ENCODE data around the gene ATP4B.
A peak's percentile ranks its signal among the peaks of the same experiment; 100 is the strongest.

ATP4B gene

DNA sequence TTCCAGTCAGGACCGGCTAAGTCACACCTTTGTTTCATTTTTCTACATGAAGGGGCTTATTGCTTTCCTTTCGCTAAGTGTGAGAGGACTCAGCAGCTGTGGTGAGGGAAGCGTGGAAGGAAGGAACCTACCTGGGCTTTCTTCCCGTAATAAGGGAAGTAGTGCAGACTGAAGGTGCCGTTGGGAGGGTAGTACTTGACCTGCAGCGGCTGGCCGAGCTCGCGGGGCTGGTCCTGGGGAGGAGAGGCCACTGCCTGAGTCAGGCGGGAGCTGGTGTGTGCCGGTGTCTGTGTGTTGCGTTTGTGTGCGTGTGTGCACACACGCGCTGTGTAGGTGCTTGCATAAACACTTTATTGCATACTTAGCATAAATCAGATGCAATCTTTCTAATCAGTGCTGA, 7.7 kb downstream of the ATP4B start:
- no peaks in the 10 kb centered on the region for H3K36me3 Mint-ChIP-seq
- H3K27me3 Mint-ChIP-seq = no peaks in the 10 kb centered on the region
- no peak overlapping the region for H3K4me3 Mint-ChIP-seq
- no peaks in the 10 kb centered on the region for H3K9me3 Mint-ChIP-seq
- H3K4me1 Mint-ChIP-seq = peaks cover 33% of the 10 kb centered on the region
- no peak overlapping the region for H3K27ac Mint-ChIP-seq

DNA sequence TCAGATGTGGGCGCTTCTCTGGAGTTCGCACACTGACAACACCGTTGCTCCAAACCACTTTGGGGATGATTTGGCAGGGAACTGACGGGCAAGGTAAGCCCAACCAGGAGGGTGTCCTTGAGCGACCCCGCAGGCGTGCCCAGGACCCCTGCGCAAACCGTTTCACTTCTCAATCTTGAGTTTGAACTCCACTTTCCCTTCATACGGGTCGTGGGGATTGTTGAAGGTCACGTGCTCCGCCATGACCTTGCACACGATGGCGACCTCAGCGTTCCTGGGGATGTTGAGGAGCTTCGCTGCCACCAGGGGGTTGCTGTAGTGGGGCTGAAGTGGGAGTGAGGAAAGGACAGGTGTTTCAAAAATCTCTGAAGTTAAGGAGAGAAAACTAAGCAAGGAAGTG, 8.8 kb downstream of the ATP4B start:
- Mint-ChIP-seq H3K9me3 (no peaks in the 10 kb centered on the region), H3K27me3 (no peaks in the 10 kb centered on the region), H3K4me1 (peaks cover 37% of the 10 kb centered on the region), H3K27ac (no peak overlapping the region), H3K4me3 (no peak overlapping the region), H3K36me3 (no peaks in the 10 kb centered on the region)

DNA sequence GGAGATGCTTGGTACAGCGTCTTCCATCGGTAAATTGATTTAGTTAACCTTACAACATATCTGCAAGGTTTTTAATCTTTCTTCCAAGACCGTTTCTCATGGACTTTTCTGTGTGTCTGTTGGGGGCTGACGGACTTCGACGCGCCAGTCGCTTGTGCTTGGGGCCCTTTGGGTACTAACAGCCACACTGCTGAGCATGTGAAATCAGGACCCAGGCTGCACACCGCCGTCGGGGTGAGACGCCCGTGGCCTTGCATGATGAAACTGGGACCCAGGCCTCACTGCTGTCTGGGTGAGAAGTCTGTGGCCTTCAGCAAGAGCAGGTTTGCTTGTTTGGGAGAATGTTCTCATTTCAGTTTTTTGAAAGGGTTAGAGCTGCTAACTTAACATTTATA, 9.8 kb downstream of the ATP4B start:
- no peak overlapping the region for H3K4me3 Mint-ChIP-seq

DNA sequence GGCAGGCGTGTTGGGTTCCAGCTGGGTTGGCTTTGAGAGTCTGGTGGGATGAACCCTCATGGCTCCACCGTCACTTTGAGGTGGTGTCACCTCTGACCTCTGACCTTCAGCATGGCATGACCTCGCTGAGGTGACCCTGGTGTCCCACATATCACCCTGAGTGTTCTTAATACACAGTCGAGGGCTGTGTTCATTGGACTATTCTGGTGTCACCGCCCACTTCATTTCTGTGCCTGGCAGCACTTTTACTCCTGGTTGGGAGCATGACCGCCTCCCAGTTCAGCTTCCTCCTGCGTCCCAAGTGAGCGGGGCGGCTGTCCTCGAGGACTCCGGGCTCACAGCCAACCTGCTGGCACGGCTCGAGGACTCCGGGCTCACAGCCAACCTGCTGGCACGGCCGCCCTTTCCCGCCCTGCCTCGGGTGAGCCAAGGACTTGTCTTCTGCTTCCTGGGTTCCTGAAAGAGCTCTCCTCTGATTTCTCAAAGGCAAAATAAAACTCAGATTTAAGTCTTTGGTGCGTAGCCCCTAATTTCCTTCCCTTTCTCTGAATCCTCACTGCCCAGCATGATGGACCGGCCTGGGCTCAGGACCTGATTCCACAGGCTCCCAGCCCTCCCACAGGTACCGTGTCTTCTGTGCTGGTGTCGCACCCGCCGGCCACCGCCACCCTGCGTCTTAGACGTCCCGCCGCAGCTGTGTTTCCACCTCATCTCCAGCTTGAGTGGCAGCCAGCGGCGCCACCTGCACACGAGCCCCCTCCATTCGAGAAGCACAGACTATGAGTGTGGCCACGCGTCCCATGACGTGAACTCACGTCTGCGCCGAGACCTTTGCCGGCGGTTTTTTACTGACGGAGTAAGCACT, 10.4 kb downstream of the ATP4B start:
- Mint-ChIP-seq H3K27me3 (no peaks in the 10 kb centered on the region), H3K9me3 (no peaks in the 10 kb centered on the region), H3K27ac (peak overlapping the region; percentile 55), H3K4me3 (peak overlapping the region; percentile 13), H3K36me3 (peaks cover 4% of the 10 kb centered on the region), H3K4me1 (peaks cover 31% of the 10 kb centered on the region)

More for the DNA sequence above, 9.8 kb downstream of the ATP4B start:
- Mint-ChIP-seq H3K27ac (peak overlapping the region; percentile 55), H3K9me3 (no peaks in the 10 kb centered on the region), H3K36me3 (peaks cover under 1% of the 10 kb centered on the region), H3K27me3 (no peaks in the 10 kb centered on the region), H3K4me1 (peaks cover 31% of the 10 kb centered on the region)

DNA sequence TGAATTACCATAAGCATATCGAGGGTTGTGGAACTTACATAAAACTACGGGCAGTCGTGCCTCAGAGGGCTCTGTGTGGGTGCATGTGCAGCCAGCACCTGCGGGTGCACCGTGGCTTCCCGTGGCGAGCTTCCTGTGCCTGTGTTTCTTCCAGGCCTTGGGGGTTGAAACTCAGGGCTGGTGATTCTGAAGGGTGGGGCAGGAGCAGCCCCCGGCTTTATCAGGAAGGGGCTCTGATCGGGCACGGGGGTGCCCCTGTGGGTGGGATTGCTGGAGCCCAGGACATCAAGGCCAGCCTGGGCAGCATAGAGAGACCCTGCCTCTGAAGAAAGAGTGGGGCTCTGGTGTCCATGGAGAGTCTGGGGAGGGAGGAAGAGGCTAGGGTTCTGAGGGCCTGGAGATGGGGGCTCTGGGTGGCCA, 11.1 kb downstream of the ATP4B start:
- peak overlapping the region; percentile 58 for H3K4me3 Mint-ChIP-seq
- H3K36me3 Mint-ChIP-seq = peaks cover 11% of the 10 kb centered on the region
- no peaks in the 10 kb centered on the region for H3K27me3 Mint-ChIP-seq
- no peaks in the 10 kb centered on the region for H3K9me3 Mint-ChIP-seq
- no peak overlapping the region for H3K27ac Mint-ChIP-seq
- peaks cover 31% of the 10 kb centered on the region for H3K4me1 Mint-ChIP-seq

DNA sequence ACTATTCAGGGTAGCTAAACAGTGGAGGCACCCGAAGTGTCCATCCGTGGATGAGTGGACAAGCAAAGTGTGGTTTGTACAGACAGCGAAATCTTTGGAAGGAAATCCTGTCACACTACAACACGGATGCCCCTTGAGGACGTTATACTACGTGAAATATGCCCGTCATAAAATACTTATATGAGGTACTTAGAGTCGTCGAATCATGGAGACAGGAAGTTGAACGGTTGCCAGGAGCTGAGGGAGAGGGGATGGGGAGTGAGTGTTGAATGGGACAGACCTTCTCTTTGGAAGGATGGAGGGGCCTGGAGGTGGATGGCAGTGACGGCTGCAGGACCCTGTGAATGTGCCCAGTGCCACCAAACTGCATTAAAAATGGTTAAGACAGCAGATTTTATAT, 11.6 kb downstream of the ATP4B start:
- peaks cover 13% of the 10 kb centered on the region for H3K36me3 Mint-ChIP-seq
- H3K27ac Mint-ChIP-seq = no peak overlapping the region
- H3K4me3 Mint-ChIP-seq = peak overlapping the region; percentile 58
- no peaks in the 10 kb centered on the region for H3K27me3 Mint-ChIP-seq
- H3K9me3 Mint-ChIP-seq = no peaks in the 10 kb centered on the region
- H3K4me1 Mint-ChIP-seq = peaks cover 31% of the 10 kb centered on the region

DNA sequence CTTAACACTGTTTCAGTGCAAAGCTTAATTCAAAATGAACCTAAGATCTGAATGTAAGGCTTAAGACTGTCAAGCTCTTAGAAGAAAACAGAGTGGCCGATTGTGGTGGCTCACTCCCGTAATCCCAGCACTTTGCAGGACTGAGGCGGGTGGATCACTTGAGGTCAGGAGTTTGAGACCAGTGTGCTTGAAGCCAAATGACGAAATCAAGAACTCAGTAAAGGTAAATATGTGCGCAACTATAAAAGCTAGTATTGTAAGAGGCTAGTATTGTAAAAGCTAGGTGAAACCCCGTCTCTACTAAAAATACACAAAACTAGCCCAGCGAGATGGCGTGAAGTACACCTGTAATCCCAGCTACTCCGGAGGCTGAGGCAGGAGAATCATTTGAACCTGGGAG, 12.7 kb downstream of the ATP4B start:
- no peak overlapping the region for H3K4me3 Mint-ChIP-seq
- no peaks in the 10 kb centered on the region for H3K9me3 Mint-ChIP-seq
- H3K36me3 Mint-ChIP-seq = peaks cover 18% of the 10 kb centered on the region
- peaks cover 37% of the 10 kb centered on the region for H3K4me1 Mint-ChIP-seq
- no peaks in the 10 kb centered on the region for H3K27me3 Mint-ChIP-seq
- no peak overlapping the region for H3K27ac Mint-ChIP-seq

DNA sequence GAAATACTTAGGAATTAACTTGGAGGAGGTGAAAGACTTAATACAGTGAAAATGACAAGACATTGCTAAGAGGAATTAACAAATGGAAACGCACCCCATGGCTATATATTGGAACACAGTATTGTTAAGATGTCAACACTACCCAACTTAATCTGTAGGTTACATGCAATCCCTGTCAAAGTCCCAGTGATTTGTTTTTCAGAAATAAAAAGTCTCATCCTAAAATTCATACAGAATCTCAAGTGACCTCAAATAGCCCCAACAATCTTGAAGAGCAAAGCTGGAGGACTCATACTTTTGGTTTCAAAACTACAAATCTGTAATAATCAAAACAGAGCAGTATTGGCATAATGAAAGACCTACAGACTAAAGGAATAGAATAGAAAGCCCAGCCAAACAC, 13.2 kb downstream of the ATP4B start:
- Mint-ChIP-seq H3K4me3 (no peak overlapping the region), H3K27ac (no peak overlapping the region), H3K9me3 (no peaks in the 10 kb centered on the region), H3K36me3 (peaks cover 18% of the 10 kb centered on the region), H3K4me1 (peaks cover 40% of the 10 kb centered on the region), H3K27me3 (no peaks in the 10 kb centered on the region)

DNA sequence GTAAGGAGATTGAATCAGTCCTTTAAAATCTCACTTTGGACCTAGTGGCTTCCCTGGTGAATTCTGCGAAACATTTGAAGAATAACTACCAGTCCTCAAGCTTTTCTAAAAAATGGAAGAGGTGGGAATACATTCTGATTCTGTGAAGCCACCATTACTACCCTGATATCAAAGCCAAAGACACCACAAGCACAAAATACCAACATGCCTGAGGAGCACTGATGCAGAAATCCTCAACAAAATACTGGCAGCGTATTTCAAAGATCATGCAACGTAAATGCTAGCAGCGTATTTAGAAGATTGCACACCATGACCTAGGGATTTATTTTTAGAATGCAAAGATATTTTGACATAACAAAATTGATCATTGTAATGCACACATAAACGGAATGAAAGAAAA, 14.4 kb downstream of the ATP4B start:
- Mint-ChIP-seq H3K27me3 (no peaks in the 10 kb centered on the region), H3K36me3 (peaks cover 23% of the 10 kb centered on the region), H3K4me1 (peaks cover 43% of the 10 kb centered on the region), H3K4me3 (no peak overlapping the region), H3K27ac (no peak overlapping the region), H3K9me3 (no peaks in the 10 kb centered on the region)

DNA sequence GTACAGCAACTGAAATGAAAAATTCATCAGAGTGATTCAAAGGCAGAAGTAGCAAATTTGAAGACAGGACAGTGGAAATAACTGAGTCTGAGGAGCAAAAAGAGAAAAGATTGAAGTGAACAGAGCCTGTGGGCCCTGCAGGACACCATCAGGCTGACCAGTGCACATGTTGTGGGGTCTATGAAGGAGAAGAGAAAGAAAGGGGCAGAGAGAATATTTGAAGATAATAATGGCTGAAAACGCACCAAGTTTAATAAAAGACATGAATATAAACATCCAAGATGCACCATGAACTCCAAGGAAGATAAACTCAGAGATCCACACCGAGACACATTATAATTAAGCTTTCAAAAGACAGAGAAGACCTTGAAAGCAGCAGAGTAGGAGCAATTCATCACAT, 15.4 kb downstream of the ATP4B start:
- Mint-ChIP-seq H3K9me3 (no peaks in the 10 kb centered on the region), H3K4me1 (peaks cover 35% of the 10 kb centered on the region), H3K4me3 (no peak overlapping the region), H3K27me3 (no peaks in the 10 kb centered on the region), H3K27ac (no peak overlapping the region), H3K36me3 (peaks cover 23% of the 10 kb centered on the region)

DNA sequence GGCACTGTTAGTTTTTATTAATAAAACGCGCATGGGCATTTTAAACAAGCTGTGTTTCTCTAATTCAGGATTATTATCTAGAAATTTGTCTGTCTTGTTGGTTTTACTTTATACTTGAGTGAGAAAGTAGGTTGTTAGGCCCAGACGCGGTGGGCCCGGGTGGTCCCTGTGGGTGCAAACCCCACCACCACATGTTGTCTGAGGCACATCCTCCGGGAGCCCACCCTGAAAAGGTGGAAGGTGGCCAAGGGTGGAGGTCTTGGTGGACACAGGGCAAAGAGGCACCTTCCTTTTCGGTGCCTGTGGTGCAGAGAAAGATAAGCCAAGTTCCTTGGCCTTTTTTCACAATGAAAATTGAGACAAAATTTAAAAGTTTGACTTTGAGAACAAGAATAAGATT, 16.6 kb downstream of the ATP4B start:
- Mint-ChIP-seq H3K27me3 (no peaks in the 10 kb centered on the region), H3K27ac (no peak overlapping the region), H3K9me3 (no peaks in the 10 kb centered on the region), H3K4me3 (no peak overlapping the region), H3K36me3 (peaks cover 23% of the 10 kb centered on the region), H3K4me1 (peaks cover 24% of the 10 kb centered on the region)

DNA sequence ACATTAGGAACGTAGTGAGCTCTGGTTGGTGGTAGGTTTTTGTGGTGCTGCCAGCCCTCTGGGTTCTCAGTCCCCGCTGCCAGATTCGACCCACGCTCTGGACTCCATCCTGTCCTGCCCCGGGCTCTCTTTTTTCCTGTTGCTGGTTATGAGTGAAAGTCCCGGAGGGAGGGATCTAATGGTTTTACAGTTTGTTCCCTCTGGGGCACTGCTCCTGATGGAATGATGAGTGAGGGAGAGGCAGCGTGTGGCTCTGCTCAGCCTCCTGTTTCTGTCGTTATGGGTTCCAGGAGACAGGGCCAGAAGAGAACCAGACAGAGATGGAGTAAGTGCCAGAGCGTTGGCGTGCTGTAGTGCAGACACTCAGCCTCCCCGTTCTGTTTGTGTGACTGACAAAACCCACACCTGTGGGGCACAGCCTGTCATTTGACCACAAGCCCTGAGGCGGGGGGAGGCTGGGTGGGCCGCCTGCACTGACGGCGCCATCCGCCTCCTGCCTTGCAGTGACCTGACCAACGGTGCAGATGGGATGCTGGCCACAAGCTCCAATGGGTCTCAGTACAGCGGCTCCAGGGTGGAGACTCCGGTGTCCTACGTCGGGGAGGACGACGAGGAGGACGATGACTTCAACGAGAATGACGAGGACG, 18.3 kb downstream of the ATP4B start:
- no peak overlapping the region for H3K27ac Mint-ChIP-seq
- no peak overlapping the region for H3K4me3 Mint-ChIP-seq
- H3K36me3 Mint-ChIP-seq = peaks cover 23% of the 10 kb centered on the region

DNA sequence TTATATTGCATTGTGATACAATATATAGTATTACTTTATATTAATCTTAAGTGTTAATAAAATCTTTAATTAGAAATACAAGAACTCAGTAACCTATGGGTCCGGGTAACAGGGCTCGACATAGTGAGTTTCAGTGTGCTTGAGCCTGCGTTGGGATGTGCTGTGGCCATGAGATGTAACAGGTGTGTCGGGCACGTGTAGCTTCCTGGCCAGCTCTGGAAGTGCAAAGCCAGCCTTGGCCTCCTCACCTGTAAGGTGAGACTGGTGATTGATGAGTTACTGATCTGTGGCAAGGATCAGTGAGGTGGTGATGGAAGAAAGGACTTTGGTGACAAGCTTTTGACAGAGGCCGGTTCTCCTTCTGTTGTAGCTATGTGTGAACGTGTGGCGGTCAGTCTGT, 19.2 kb downstream of the ATP4B start:
- Mint-ChIP-seq H3K4me1 (peaks cover 26% of the 10 kb centered on the region), H3K36me3 (peaks cover 23% of the 10 kb centered on the region), H3K9me3 (no peaks in the 10 kb centered on the region), H3K27me3 (no peaks in the 10 kb centered on the region), H3K27ac (no peak overlapping the region), H3K4me3 (no peak overlapping the region)

More for the DNA sequence above, 18.3 kb downstream of the ATP4B start:
- Mint-ChIP-seq H3K9me3 (no peaks in the 10 kb centered on the region), H3K27me3 (no peaks in the 10 kb centered on the region), H3K4me1 (peaks cover 22% of the 10 kb centered on the region)

DNA sequence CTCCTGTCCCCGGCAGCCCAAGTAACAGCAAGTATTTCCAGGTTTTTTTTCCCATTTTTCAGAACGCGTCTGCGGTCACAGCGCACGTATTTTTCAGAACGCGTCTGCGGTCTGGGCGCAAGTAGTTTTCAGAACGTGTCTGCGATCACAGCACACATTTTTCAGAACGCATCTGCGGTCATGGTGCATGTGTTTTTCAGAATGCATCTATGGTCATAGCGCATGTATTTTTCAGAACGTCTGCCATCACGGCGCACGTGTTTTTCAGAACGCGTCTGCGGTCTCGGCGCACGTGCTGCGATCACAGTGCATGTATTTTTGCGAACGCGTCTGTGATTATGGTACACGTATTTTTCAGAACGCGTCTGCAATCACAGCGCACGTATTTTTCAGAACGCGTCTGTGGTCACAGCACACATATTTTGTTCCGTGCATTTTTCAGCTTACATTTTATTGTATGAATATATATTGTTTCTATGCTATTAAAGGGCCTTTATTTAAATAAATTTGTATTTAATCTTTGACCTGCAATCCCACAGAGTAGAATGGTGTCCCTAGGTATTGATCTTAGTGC, 19.7 kb downstream of the ATP4B start:
- Mint-ChIP-seq H3K9me3 (no peaks in the 10 kb centered on the region), H3K36me3 (peaks cover 23% of the 10 kb centered on the region), H3K4me1 (peaks cover 32% of the 10 kb centered on the region), H3K27ac (no peak overlapping the region), H3K4me3 (no peak overlapping the region), H3K27me3 (no peaks in the 10 kb centered on the region)

DNA sequence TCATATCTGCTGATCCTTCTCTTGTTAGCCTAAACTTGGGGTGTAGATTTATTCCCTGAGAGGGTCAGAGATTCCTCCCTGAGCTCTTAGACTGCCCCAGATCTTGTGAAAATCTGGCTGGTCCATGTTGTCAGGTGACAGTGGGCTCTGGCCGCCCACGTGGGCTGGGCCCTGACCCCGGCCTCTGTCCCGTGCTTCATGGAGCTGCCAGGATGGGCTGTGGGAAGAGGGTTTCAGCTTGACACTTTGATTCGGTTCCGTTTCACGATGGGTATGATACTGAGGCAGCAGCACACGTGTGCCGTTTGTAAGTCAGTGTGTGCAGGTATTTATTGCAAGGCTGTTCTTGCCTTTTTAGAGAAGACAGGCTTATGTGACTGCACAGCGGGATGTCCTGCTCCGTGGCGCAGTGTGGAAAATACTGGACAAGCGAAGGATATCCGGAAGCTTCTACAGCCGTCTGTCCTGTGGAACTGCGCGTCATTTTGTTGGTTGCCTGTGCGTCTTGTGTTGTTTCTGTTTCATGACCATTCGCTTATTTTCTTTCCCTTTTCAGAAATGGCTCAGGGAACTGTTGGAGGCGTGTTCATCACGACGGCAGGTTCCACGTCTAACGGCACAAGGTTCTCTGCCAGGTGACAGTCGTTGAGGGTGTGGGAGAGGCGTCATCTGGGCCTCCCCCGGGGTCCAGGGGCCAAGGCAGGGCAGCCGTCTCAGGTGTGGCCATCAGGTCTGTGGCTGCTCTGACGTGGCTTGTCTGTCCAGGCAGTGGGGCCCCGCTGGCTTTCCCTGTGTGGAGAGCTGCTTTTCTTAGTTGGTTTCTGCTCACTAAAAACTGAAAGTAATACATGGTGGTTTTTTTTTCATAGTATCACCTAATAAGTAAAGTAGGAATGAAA, 20.5 kb downstream of the ATP4B start:
- Mint-ChIP-seq H3K4me1 (peaks cover 38% of the 10 kb centered on the region), H3K36me3 (peaks cover 18% of the 10 kb centered on the region), H3K27ac (no peak overlapping the region), H3K9me3 (no peaks in the 10 kb centered on the region), H3K27me3 (no peaks in the 10 kb centered on the region), H3K4me3 (no peak overlapping the region)
